RCC 7860 (cell line): Measurements from ENCODE around the gene SBF2.

Experiments
- DNase-seq: peaks from one replicate; pipeline ENCODE4 v3.0.0-alpha.2; 2015; ENCODE audit warnings: low spot score
- FAIRE-seq: peaks from 2 replicates; lab custom pipeline; 2012; peaks lifted over from hg19 to GRCh38; lab: Jason Lieb, UNC

SBF2 gene

DNA sequence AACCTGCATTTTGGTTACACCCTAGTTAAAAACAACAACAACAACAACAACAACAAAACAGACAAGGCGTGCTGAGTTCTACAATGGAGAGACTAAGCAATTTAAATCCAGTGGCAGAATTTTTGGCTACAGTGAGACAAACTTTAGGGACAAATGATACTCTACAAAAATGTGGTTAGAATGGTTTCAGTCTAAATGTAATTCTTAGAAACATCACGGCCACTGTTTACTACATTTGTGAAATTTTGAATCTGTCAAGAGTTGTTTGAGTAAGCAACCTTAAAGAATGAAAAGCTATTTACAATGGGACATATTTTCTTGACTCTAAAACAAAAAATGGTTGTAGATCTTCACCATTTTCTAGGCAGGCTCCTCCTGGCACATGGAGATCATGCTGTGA lies 370.7 kb downstream of the SBF2 start:
- FAIRE-seq, result no peak
- DNase-seq, result no peak

GRCh38 chr11:9922806-9923205 lies 371.2 kb downstream of the SBF2 start:
- no peak for FAIRE-seq

GRCh38 chr11:9916480-9916879 lies 377.5 kb downstream of the SBF2 start:
- no peak for DNase-seq
- FAIRE-seq, result no peak

More at GRCh38 chr11:9922806-9923205, 371.2 kb downstream of the SBF2 start:
- DNase-seq, result no peak

- FAIRE-seq (no peak), DNase-seq (no peak)
Observed at GRCh38 chr11:9914064-9914463, 380.0 kb downstream of the SBF2 start.

DNA sequence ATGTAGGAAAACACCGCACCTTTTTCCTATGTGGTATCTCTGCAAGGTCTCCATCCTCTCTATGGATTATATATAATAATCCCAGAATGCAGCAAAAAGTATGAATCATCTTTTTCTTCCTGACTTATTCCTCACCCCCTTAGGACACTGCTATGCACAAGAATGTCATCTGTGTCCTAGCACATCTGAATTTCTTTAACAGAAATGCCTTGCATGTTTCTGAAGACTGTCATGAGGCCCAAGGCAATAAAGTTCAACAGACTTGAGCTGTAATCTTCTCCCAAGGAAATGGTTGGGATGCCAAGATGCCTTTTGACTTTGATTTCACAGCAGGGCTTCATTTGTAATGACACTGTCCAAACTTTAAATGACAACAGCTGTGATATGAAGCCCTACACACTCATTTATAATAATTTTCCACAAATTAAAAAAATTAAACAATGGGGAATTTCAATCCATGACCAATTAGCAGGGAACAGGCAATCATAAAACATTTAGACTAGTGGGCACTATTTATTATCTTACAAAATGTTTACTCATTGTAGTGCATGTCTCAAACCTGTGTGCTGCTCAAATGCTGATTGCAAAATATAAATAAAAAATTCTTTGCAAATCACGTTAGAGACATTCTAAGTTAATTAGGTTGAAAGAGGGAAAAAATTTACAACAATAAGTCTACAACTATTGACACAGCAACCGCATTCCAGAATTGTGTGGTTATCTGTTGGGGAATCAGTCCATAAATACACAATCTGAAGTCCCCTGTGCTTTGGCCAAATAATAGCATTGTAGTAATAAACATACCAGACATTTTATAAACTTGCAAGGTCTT lies 387.8 kb downstream of the SBF2 start:
- peak; percentile 74 for DNase-seq

DNA sequence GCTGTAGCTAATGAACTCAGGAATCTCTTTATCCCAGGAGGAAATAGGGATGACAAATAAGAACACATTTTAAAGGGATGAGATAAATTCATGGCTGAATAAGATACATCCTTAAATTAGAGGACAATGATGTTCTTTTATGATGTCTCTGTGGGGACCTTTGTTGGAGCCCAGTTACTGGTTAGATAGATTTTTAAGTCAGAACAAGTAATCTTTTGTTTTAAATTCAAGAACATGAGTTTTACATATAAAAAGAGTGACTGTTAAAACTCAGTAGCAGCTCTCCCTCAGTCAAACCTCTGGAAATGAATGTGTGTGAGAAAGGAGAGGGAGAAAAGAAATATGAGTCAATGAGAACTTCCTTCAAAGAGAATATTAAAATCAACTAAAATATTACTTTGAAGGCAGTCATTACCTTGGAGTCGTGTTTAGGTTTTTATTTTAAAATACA lies 388.5 kb downstream of the SBF2 start:
- no peak for FAIRE-seq
- DNase-seq, result no peak

More for the DNA sequence above, 387.8 kb downstream of the SBF2 start:
- FAIRE-seq, result no peak

- DNase-seq (no peak), FAIRE-seq (no peak)
Observed at GRCh38 chr11:9903579-9903978, 390.4 kb downstream of the SBF2 start.

- DNase-seq (no peak), FAIRE-seq (no peak)
Observed at GRCh38 chr11:9901943-9902342, 392.1 kb downstream of the SBF2 start.

DNA sequence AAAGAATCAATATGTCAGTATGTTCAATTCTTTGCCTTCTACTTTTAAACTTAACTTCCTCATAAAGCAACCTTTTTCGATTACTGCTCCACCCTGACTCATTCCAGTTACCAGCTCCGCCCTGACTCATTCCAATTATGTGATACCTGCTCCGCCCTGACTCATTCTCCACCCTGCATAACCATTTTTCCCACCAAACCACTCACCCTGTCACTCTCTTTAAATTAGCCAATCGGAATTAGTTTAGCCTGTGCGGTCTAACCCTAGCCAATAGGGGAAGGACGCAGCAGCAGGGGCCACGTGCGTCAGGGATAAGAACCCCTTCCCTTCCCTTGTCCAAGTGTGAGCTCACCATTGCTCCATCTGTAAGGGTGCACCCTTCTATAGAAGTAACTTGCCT lies 393.8 kb downstream of the SBF2 start:
- DNase-seq, result peak; percentile 50
- peak; percentile 65 for FAIRE-seq

- FAIRE-seq (no peak), DNase-seq (no peak)
Observed at GRCh38 chr11:9899676-9900075, 394.3 kb downstream of the SBF2 start.

DNA sequence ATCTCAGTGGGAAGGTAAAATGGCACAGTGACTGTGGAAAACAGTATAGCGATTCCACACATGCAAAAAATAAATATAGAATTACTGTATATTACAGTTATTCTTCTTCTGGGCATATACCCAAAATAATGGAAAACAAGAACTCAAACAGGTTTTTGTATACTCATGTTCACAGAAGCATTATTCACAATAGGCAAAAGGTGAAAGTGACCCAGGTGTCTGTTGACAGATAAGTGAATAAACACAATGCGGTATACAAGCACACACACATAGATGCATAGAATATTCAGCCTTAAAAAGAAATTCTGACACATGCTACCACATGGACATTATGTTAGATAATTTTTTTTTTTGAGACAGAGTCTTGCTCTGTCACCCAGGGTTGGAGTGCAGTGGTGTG lies 397.1 kb downstream of the SBF2 start:
- DNase-seq (no peak), FAIRE-seq (no peak)

DNA sequence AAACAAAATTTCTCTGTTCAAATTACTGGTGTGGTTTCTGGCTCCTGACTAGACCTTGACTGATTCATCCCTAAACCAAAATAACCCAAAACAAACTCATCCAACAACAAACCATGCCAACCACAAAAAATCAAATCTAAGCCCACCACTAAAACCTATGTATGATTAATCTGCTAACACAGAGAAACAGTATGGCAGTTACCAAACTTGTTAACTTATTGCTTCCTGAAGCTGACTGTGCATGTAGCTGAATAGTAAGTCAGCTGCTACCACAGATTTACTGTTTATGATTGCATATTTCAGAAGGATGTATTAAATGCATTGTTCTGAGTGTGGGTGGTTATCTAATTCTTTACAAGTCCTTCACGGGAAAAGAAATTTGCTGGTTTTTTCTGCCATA lies 399.0 kb downstream of the SBF2 start:
- FAIRE-seq (no peak), DNase-seq (no peak)

GRCh38 chr11:9893474-9893873 lies 400.5 kb downstream of the SBF2 start:
- FAIRE-seq, result no peak

DNA sequence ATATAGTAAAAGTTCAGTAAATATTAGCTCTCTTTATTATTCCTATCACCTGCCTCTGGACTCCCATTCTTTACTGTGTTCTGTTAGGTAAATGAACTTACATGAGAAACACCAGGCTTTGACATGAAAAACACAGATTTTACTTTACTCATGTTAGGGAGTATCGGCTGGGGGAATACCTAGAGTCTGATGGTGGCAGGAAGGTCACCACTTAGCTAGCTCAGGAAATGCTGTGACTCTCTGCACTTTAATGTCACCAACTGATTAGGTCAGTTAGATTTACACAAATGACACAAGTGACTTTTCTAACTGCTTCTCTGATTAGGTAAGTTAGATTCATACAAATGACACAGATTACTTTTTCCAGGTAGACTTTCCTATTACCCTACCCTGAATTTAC lies 405.1 kb downstream of the SBF2 start:
- FAIRE-seq, result no peak

More at GRCh38 chr11:9893474-9893873, 400.5 kb downstream of the SBF2 start:
- DNase-seq, result no peak

DNA sequence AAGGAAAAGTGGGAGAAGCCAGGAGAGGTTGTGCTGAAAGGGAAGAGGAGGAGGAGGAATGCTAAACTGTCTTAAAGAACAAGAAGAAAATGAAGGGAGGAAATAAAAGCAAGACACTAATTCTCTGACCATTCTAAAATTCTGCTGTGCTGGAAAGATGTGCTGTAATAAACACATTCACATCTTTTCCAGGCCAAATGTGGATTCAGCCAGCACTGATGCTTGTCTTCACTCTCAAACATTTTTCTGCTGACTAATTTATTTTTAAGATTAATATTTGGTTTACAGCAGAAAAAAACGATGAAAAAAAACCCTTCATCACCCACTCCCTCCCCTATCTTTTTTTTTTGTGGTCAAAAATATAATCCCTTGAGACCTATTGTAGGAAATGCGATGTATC lies 406.5 kb downstream of the SBF2 start:
- FAIRE-seq (no peak), DNase-seq (no peak)

More for the DNA sequence above, 405.1 kb downstream of the SBF2 start:
- no peak for DNase-seq

- FAIRE-seq (no peak), DNase-seq (no peak)
Observed at GRCh38 chr11:9886595-9886994, 407.4 kb downstream of the SBF2 start.

- DNase-seq (no peak), FAIRE-seq (no peak)
Observed at GRCh38 chr11:9884601-9885000, 409.4 kb downstream of the SBF2 start.

GRCh38 chr11:9880657-9881056 lies 413.4 kb downstream of the SBF2 start:
- FAIRE-seq (no peak), DNase-seq (no peak)

- no peak for FAIRE-seq
- DNase-seq, result no peak
Observed at GRCh38 chr11:9878936-9879335, 415.1 kb downstream of the SBF2 start.

DNA sequence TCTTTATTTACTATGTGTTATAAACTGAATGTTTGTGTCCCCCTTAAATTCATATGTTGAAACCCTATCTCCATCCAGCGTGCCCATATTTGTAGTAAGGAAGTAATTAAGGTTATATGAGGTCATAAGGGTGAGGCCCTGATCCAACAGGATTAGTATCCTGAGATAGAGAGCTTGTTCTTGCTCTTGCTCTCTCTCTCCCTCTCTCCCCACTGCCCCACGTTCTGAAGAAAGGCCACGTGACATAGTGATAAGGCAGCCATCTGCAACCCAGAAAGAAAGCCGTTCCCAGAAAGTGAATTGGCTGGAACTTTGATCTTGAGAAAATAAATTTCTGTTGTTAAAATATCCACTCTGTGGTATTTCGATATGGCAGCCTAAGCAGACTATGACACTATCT lies 417.7 kb downstream of the SBF2 start:
- no peak for DNase-seq
- FAIRE-seq, result no peak

GRCh38 chr11:9875862-9876261 lies 418.2 kb downstream of the SBF2 start:
- no peak for DNase-seq
- no peak for FAIRE-seq

GRCh38 chr11:9875399-9875798 lies 418.6 kb downstream of the SBF2 start:
- no peak for FAIRE-seq

DNA sequence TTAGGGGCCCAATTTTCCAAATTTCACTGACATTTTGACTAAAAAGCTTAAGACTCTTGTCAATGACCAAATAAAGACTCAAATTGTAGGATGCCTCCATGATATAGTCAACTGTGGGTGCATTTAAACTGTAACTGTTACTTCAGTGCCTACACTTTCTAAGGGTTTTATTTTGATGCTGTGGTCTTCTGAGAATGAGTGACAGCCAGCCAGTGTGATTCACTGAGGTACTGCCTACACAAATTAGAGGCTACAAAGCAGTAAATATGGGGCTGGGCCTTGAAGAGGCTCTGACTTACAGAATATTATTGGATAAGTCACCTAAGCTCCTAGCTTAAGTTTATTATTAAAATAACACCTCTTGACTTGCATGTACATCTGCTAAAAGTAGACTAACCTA lies 419.6 kb downstream of the SBF2 start:
- DNase-seq (no peak), FAIRE-seq (no peak)

More at GRCh38 chr11:9875399-9875798, 418.6 kb downstream of the SBF2 start:
- no peak for DNase-seq
